ENCODE measurements around the gene ZFP91.

ZFP91 gene, protein sequence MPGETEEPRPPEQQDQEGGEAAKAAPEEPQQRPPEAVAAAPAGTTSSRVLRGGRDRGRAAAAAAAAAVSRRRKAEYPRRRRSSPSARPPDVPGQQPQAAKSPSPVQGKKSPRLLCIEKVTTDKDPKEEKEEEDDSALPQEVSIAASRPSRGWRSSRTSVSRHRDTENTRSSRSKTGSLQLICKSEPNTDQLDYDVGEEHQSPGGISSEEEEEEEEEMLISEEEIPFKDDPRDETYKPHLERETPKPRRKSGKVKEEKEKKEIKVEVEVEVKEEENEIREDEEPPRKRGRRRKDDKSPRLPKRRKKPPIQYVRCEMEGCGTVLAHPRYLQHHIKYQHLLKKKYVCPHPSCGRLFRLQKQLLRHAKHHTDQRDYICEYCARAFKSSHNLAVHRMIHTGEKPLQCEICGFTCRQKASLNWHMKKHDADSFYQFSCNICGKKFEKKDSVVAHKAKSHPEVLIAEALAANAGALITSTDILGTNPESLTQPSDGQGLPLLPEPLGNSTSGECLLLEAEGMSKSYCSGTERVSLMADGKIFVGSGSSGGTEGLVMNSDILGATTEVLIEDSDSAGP

GRCh38 chr11:58578635-58579191 lies at the start of gene ZFP91:
TSS of gene ZFP91 (plus strand) at chr11:58579063. CDS start at chr11:58579282, 219 bp downstream.
- TF ChIP-seq, protein P1, sequence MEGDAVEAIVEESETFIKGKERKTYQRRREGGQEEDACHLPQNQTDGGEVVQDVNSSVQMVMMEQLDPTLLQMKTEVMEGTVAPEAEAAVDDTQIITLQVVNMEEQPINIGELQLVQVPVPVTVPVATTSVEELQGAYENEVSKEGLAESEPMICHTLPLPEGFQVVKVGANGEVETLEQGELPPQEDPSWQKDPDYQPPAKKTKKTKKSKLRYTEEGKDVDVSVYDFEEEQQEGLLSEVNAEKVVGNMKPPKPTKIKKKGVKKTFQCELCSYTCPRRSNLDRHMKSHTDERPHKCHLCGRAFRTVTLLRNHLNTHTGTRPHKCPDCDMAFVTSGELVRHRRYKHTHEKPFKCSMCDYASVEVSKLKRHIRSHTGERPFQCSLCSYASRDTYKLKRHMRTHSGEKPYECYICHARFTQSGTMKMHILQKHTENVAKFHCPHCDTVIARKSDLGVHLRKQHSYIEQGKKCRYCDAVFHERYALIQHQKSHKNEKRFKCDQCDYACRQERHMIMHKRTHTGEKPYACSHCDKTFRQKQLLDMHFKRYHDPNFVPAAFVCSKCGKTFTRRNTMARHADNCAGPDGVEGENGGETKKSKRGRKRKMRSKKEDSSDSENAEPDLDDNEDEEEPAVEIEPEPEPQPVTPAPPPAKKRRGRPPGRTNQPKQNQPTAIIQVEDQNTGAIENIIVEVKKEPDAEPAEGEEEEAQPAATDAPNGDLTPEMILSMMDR (IDR thresholded peaks at IDR 0.05; ENCODE audit: low read depth, low read length, missing control alignments), result no peak
- H3K4me3 ChIP-seq (replicated peaks; ENCODE audit: low read depth, low read length), result peak within 1 kb of the TSS; percentile 92
- DNase-seq (ENCODE audit: extremely low read depth, low read depth), result peak; percentile 88

DNA sequence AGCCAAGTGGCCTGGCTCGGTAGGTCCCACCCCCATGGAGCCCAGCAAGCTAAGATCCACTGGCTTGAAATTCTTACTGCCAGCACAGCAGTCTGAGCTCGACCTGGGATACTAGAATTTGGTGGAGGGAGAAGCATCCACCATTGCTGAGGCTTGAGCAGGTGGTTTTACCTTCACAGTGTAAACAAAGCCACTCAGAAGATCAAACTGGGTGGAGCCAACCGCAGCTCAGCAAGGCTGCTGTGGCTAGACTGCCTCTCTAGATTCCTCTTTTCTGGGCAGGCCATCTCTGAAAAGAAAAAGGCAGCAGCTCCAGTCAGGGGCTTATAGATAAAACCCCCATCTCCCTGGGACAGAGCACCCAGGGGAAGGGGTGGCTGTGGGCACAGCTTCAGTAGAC lies 48.6 kb upstream of the ZFP91 start:
- no peak for DNase-seq (ENCODE audit: extremely low read depth, low read depth)
- no peak overlapping the region for H3K4me3 ChIP-seq (replicated peaks; ENCODE audit: low read depth, low read length)
- TF ChIP-seq, protein P1 (IDR thresholded peaks at IDR 0.05; ENCODE audit: low read depth, low read length, missing control alignments), result no peak

GRCh38 chr11:58531865-58532341 lies 47.0 kb upstream of the ZFP91 start:
- no peak for DNase-seq (ENCODE audit: extremely low read depth, low read depth)
- TF ChIP-seq, protein P1 (IDR thresholded peaks at IDR 0.05; ENCODE audit: low read depth, low read length, missing control alignments), result no peak
- H3K4me3 ChIP-seq (replicated peaks; ENCODE audit: low read depth, low read length), result no peak overlapping the region

DNA sequence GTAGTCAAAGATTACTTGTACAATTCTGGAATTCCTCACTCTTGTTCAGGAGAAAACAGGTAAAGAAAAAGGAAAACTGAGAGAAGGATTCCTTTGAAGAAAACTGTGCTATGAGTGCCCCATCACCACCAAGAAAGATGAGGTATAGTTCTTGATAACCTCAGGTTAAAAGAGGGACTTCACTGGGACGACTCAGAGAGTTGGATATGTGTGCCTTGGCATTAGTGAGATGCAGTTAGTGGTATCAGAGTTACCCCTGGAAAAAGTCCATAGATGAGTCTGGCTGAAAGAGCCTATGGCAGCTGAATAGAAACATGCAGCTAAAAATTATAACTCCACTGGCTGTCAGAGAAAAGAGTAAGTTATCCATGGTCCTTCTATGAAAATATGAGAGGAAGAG lies 32.0 kb upstream of the ZFP91 start:
- TF ChIP-seq, protein P1 (IDR thresholded peaks at IDR 0.05; ENCODE audit: low read depth, low read length, missing control alignments), result no peak
- no peak for DNase-seq (ENCODE audit: extremely low read depth, low read depth)
- H3K4me3 ChIP-seq (replicated peaks; ENCODE audit: low read depth, low read length), result no peak overlapping the region

- TF ChIP-seq, protein P1 (IDR thresholded peaks at IDR 0.05; ENCODE audit: low read depth, low read length, missing control alignments), result no peak
- no peak for DNase-seq (ENCODE audit: extremely low read depth, low read depth)
- H3K4me3 ChIP-seq (replicated peaks; ENCODE audit: low read depth, low read length), result no peak overlapping the region
Measured at GRCh38 chr11:58549644-58550043, 29.2 kb upstream of the ZFP91 start.

DNA sequence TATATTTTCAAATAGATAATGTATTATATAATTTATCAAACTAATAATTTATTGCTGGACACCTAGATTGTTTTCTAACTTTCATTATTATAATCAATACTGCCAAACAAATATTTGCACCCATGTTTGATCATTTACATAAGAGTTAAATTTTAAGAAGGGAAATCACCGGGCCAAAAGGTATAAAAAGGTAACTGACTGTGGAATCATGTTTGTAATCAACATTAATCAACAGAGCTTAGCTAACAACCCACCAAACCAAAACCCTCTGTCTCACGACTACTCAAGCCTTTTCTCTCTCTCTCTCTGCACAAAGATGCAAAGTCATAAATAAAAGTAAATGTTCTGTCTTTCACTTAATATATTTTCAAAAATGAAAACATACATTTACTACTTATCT lies 18.0 kb upstream of the ZFP91 start:
- TF ChIP-seq, protein P1 (IDR thresholded peaks at IDR 0.05; ENCODE audit: low read depth, low read length, missing control alignments), result no peak
- H3K4me3 ChIP-seq (replicated peaks; ENCODE audit: low read depth, low read length), result no peak overlapping the region
- no peak for DNase-seq (ENCODE audit: extremely low read depth, low read depth)

Measured in HFF-Myc (cell line).